Measurements from ENCODE around the gene TMED6. TPM values are rescaled to one million over a fixed set of nuclear protein-coding genes. Genes with fewer than 3 reads are reported as not detected.

The TMED6 gene
- total and polyA plus RNA-seq, 2 donors (not counting 3 experiments of a cell fraction or from before 2014, with no cell fraction given): 1.2 TPM; not detected in 1

- H3K4me2 ChIP-seq (ENCODE audit: insufficient read depth, low read length): no peak overlapping the region
These were observed 25.8 kb downstream of the TMED6 start for GRCh38 chr16:69325784-69326171.

More at GRCh38 chr16:69325784-69326171, 25.8 kb downstream of the TMED6 start:
- no peak for TF ChIP-seq GATA2 (IDR thresholded peaks at IDR 0.05; ENCODE audit: insufficient read depth, insufficient read length, low read depth, low read length)
- no peak for TF ChIP-seq FOS (IDR thresholded peaks at IDR 0.05; ENCODE audit: borderline replicate concordance, insufficient read depth, low read length)
- TF ChIP-seq POLR2AphosphoS5 (IDR thresholded peaks at IDR 0.05; ENCODE audit: insufficient read depth, low read depth, low read length): no peak
- TF ChIP-seq JUN (IDR thresholded peaks at IDR 0.05; ENCODE audit: borderline replicate concordance, insufficient read depth, insufficient read length, low read depth): no peak
- no peak for TF ChIP-seq CTCF (IDR thresholded peaks at IDR 0.05; ENCODE audit: extremely low read depth in 1 of 2, insufficient read depth in 1 of 2, low read depth in 1 of 2, low read length in 2 of 2)
- no peak for TF ChIP-seq EZH2 (IDR thresholded peaks at IDR 0.05; ENCODE audit: borderline replicate concordance, low read depth, low read length, severe bottlenecking)
- TF ChIP-seq MAX (IDR thresholded peaks at IDR 0.05; ENCODE audit: insufficient read depth, insufficient read length): no peak
- Histone ChIP-seq H3K27ac (ENCODE audit: insufficient read depth, low read depth, low read length) (no peak overlapping the region), H3K9me3 (replicated peaks; ENCODE audit: control insufficient read depth, insufficient read depth, low read length) (no peaks in the 10 kb centered on the region), H3K4me3 (replicated peaks in 1 of 3; ENCODE audit: insufficient read depth in 1 of 3, low read depth in 1 of 3, low read length in 3 of 3) (no peak overlapping the region), H3K27me3 (ENCODE audit: control insufficient read depth in 2 of 2, insufficient read depth in 2 of 2, low read length in 2 of 2) (no peaks in the 10 kb centered on the region), H3K9me1 (replicated peaks; ENCODE audit: control insufficient read depth, extremely low read depth, insufficient read depth, low read length) (no peaks in the 10 kb centered on the region), H2AFZ (ENCODE audit: low read depth, low read length) (no peak overlapping the region), H3K4me1 (ENCODE audit: control insufficient read depth, extremely low read depth, insufficient read depth, low read length) (peaks cover 17% of the 10 kb centered on the region), H4K20me1 (replicated peaks; ENCODE audit: control insufficient read depth, extremely low read depth, insufficient read depth, low read length) (no peaks in the 10 kb centered on the region), H3K36me3 (ENCODE audit: control insufficient read depth in 2 of 2, extremely low read depth in 1 of 2, insufficient read depth in 2 of 2, low read length in 2 of 2) (peaks cover 9 to 24% of the 10 kb centered on the region in 2 experiments), H3K9ac (replicated peaks; ENCODE audit: extremely low read depth, insufficient read depth, low read length) (no peak overlapping the region), H3K79me2 (ENCODE audit: control insufficient read depth, insufficient read depth, low read length) (peaks cover 49% of the 10 kb centered on the region)
- BruUV-seq (replicated peaks): no TSS peak
- DNase-seq (ENCODE audit: low read depth, low spot score) (no peak), FAIRE-seq (no peak)
- intact Hi-C loops (cut with micrococcal nuclease): no loop called here
- CTCF ChIA-PET: interaction anchor here (2.4 kb wide), 1 partner anchor 175 kb away, joined by 8 read pairs; no protein-coding TSS in a partner anchor
- dilution Hi-C loops (cut with MboI; ENCODE audit: extremely low pct_ligation_motif_present, low sequenced_read_pairs): no loop called here
- POLR2A ChIA-PET: no interaction called here

Measured in endothelial cell of umbilical vein (primary cell).